Mammary epithelial cell (primary cell): ENCODE measurements around the gene ACVR1B.

ENCODE experiments used
- CTCF ChIP-seq, 2 donors: IDR thresholded peaks in 1 of 2; conservative IDR thresholded peaks in 1 of 2; 2 replicates each; pipeline ENCODE4 v1.5.1; 2011 to 2012; ENCODE audit warnings: inconsistent platforms in 2 of 2, low read length in 2 of 2, mild to moderate bottlenecking in 2 of 2, control low read depth in 1 of 2, low read depth in 1 of 2; ENCODE audit not compliant: insufficient read depth in 1 of 2; ENCODE audit errors: extremely low read depth in 1 of 2
- EZH2 ChIP-seq: IDR thresholded peaks from 2 replicates; pipeline ENCODE4 v1.6.1; 2012; ENCODE audit warnings: low read length, inconsistent platforms, borderline replicate concordance

- TF ChIP-seq CTCF (conservative IDR thresholded peaks at IDR 0.05 in 1 of 2, IDR thresholded peaks at IDR 0.05 in 1 of 2; ENCODE audit: extremely low read depth in 1 of 2, insufficient read depth in 1 of 2, low read depth in 1 of 2, low read length in 2 of 2) = no peak
- no peak for TF ChIP-seq EZH2
Measured at GRCh38 chr12:52013626-52014310, 62.3 kb downstream of the ACVR1B start.
